KG1 (cell line): Measurements from ENCODE around the gene THAP4.

Experiments
- DNase-seq: peaks from one replicate; lab custom pipeline; 2025; lab: John Stamatoyannopoulos, UW

The THAP4 gene

GRCh38 chr2:241546771-241547498 lies 90.0 kb downstream of the THAP4 start:
- no peak for DNase-seq

GRCh38 chr2:241545523-241546473 lies 91.2 kb downstream of the THAP4 start:
- no peak for DNase-seq

- no peak for DNase-seq
Observed at GRCh38 chr2:241545106-241545505, 91.9 kb downstream of the THAP4 start.

- DNase-seq, result no peak
Observed at GRCh38 chr2:241542278-241542605, 94.7 kb downstream of the THAP4 start.

- no peak for DNase-seq
Observed at GRCh38 chr2:241541564-241542277, 95.2 kb downstream of the THAP4 start.

- no peak for DNase-seq
Observed at GRCh38 chr2:241540771-241541561, 96.0 kb downstream of the THAP4 start.

GRCh38 chr2:241540401-241540770 lies 96.6 kb downstream of the THAP4 start:
- DNase-seq, result no peak

- DNase-seq, result no peak
Observed at GRCh38 chr2:241539616-241540374, 97.2 kb downstream of the THAP4 start.

- DNase-seq, result no peak
Observed at GRCh38 chr2:241538838-241539615, 97.9 kb downstream of the THAP4 start.

GRCh38 chr2:241535871-241536655 lies 100.9 kb downstream of the THAP4 start:
- DNase-seq, result no peak

GRCh38 chr2:241534701-241535375 lies 102.1 kb downstream of the THAP4 start:
- DNase-seq, result no peak
